H9 (cell line): Measurements from ENCODE around the gene NXPH4. TPM values are rescaled to one million over a fixed set of nuclear protein-coding genes. Genes with fewer than 3 reads are reported as not detected.

Experiments used
- DNase-seq: peaks from one replicate; pipeline ENCODE4 v3.0.0-alpha.2; 2017
- H2AFZ ChIP-seq: one replicate; pipeline ENCODE4 v1.6.1; 2013; ENCODE audit warnings: mild to moderate bottlenecking, low read length, control low read depth, moderate library complexity
- H2AK5ac ChIP-seq: 2 replicates; pipeline ENCODE4 v1.6.1; 2013; ENCODE audit warnings: low read length, control low read depth, mixed read lengths; ENCODE audit not compliant: insufficient read length
- H2BK120ac ChIP-seq: one replicate; pipeline ENCODE4 v1.6.1; 2013; ENCODE audit warnings: low read depth, mild to moderate bottlenecking, low read length, control low read depth, inconsistent platforms; ENCODE audit not compliant: poor library complexity, severe bottlenecking
- H2BK12ac ChIP-seq: 2 replicates; pipeline ENCODE4 v1.6.1; 2013; ENCODE audit warnings: low read length, control low read depth, mixed read lengths, low read depth; ENCODE audit not compliant: insufficient read length
- H2BK15ac ChIP-seq: 2 replicates; pipeline ENCODE4 v1.6.1; 2013; ENCODE audit warnings: low read depth, low read length, control low read depth
- H2BK20ac ChIP-seq: one replicate; pipeline ENCODE4 v1.6.1; 2013; ENCODE audit warnings: low read depth, mild to moderate bottlenecking, low read length, control low read depth, inconsistent platforms; ENCODE audit not compliant: poor library complexity, severe bottlenecking
- H2BK5ac ChIP-seq: 2 replicates; pipeline ENCODE4 v1.6.1; 2013; ENCODE audit warnings: low read length, control low read depth, mixed read lengths; ENCODE audit not compliant: insufficient read length
- H3K14ac ChIP-seq: 2 replicates; pipeline ENCODE4 v1.6.1; 2013; ENCODE audit warnings: low read length, control low read depth; ENCODE audit not compliant: insufficient read depth
- H3K18ac ChIP-seq: 2 replicates; pipeline ENCODE4 v1.6.1; 2013; ENCODE audit warnings: low read depth, mild to moderate bottlenecking, mixed read lengths, low read length, control low read depth; ENCODE audit not compliant: insufficient read length
- H3K23ac ChIP-seq: 2 replicates; pipeline ENCODE4 v1.6.1; 2013; ENCODE audit warnings: low read length, control low read depth, mixed read lengths, low read depth; ENCODE audit not compliant: insufficient read length
- H3K23me2 ChIP-seq: 2 replicates; pipeline ENCODE4 v1.6.1; 2013; ENCODE audit warnings: low read depth, mild to moderate bottlenecking, mixed read lengths, low read length, control low read depth; ENCODE audit not compliant: insufficient read length, poor library complexity, severe bottlenecking
- H3K27ac ChIP-seq: 2 replicates; pipeline ENCODE4 v1.5.1; 2013; ENCODE audit warnings: low read length, control low read depth, mixed read lengths, low read depth; ENCODE audit not compliant: insufficient read length
- H3K27me3 ChIP-seq: 2 replicates; pipeline ENCODE4 v1.6.1; 2013; ENCODE audit warnings: low read length, control low read depth, inconsistent platforms; ENCODE audit not compliant: insufficient read depth
- H3K4ac ChIP-seq: 2 replicates; pipeline ENCODE4 v1.6.1; 2013; ENCODE audit warnings: low read depth, mild to moderate bottlenecking, control low read depth, inconsistent platforms, low read length, moderate library complexity
- H3K4me1 ChIP-seq: 2 replicates; pipeline ENCODE4 v1.6.1; 2013; ENCODE audit warnings: low read length, control low read depth, inconsistent platforms; ENCODE audit not compliant: insufficient read depth
- H3K4me2 ChIP-seq: 2 replicates; pipeline ENCODE4 v1.6.1; 2013; ENCODE audit warnings: low read length, control low read depth, mixed read lengths; ENCODE audit not compliant: insufficient read length, insufficient read depth
- H3K56ac ChIP-seq: 2 replicates; pipeline ENCODE4 v1.6.1; 2013; ENCODE audit warnings: low read depth, mild to moderate bottlenecking, mixed read lengths, low read length, control low read depth; ENCODE audit not compliant: insufficient read length
- H3K79me1 ChIP-seq: 2 replicates; pipeline ENCODE4 v1.6.1; 2013; ENCODE audit warnings: low read depth, mild to moderate bottlenecking, moderate library complexity, low read length, control low read depth, inconsistent platforms; ENCODE audit not compliant: insufficient read depth, poor library complexity, severe bottlenecking
- H3K79me2 ChIP-seq: 2 replicates; pipeline ENCODE4 v1.6.1; 2013; ENCODE audit warnings: low read length, control low read depth, inconsistent platforms; ENCODE audit not compliant: insufficient read depth
- H3K9ac ChIP-seq: 2 replicates; pipeline ENCODE4 v1.6.1; 2013; ENCODE audit warnings: low read length, control low read depth, mixed read lengths; ENCODE audit not compliant: insufficient read length; ENCODE audit errors: extremely low read depth
- H3K9me3 ChIP-seq: one replicate; pipeline ENCODE4 v1.6.1; 2013; ENCODE audit warnings: low read depth, low read length, inconsistent platforms; ENCODE audit not compliant: control insufficient read depth
- H3T11ph ChIP-seq: one replicate; pipeline ENCODE4 v1.6.1; 2013; ENCODE audit warnings: mild to moderate bottlenecking, low read length, control low read depth, inconsistent platforms
- H4K20me1 ChIP-seq: one replicate; pipeline ENCODE4 v1.6.1; 2013; ENCODE audit not compliant: control insufficient read depth, insufficient read length, insufficient read depth
- H4K5ac ChIP-seq: 2 replicates; pipeline ENCODE4 v1.6.1; 2013; ENCODE audit warnings: low read depth, mild to moderate bottlenecking, mixed read lengths, low read length, control low read depth; ENCODE audit not compliant: insufficient read length
- H4K8ac ChIP-seq: replicated peaks from 2 replicates; pipeline ENCODE4 v1.6.1; 2013; ENCODE audit warnings: low read length, control low read depth, mixed read lengths, low read depth; ENCODE audit not compliant: insufficient read length
- H4K91ac ChIP-seq: 2 replicates; pipeline ENCODE4 v1.6.1; 2013; ENCODE audit warnings: low read depth, mild to moderate bottlenecking, moderate library complexity, mixed read lengths, low read length, control low read depth; ENCODE audit not compliant: insufficient read length
- H3K27ac Mint-ChIP-seq, 3 experiments: 2 replicates in 2 of 3; 3 replicates in 1 of 3; pipeline ENCODE4 v1.8.0; 2020 to 2021; ENCODE audit warnings: mixed read lengths in 3 of 3, mild to moderate bottlenecking in 1 of 3, moderate library complexity in 1 of 3
- H3K27me3 Mint-ChIP-seq: 2 replicates; pipeline ENCODE4 v1.8.0; 2021; ENCODE audit warnings: low read depth, mild to moderate bottlenecking, moderate library complexity, mixed read lengths
- H3K36me3 Mint-ChIP-seq, 3 experiments: 2 replicates in 2 of 3; 3 replicates in 1 of 3; pipeline ENCODE4 v1.8.0; 2020 to 2021; ENCODE audit warnings: low read depth in 3 of 3, mixed read lengths in 3 of 3; ENCODE audit not compliant: insufficient read depth in 1 of 3
- H3K4me1 Mint-ChIP-seq, 2 experiments: 2 replicates each; pipeline ENCODE4 v1.8.0; 2020; ENCODE audit warnings: mixed read lengths in 2 of 2
- H3K4me3 Mint-ChIP-seq, 2 experiments: 2 replicates in 1 of 2; 3 replicates in 1 of 2; pipeline ENCODE4 v1.8.0; 2020 to 2021; ENCODE audit warnings: mild to moderate bottlenecking in 2 of 2, mixed read lengths in 2 of 2, moderate library complexity in 1 of 2
- H3K9me3 Mint-ChIP-seq, 2 experiments: 2 replicates in 1 of 2; 3 replicates in 1 of 2; pipeline ENCODE4 v1.8.0; 2020; ENCODE audit warnings: mild to moderate bottlenecking in 2 of 2, mixed read lengths in 2 of 2, moderate library complexity in 1 of 2
- CTCF ChIP-seq: fragments of 200-600 bp; sonication (generic); conservative IDR thresholded peaks from 3 replicates; pipeline ENCODE4 v1.8.0; 2021; ENCODE audit warnings: antibody characterized with exemption, mild to moderate bottlenecking
- WGBS: extraction: QIAGEN DNeasy Blood & Tissue Kit; methylation state at CpG from one replicate; pipeline ENCODE4 v1.1.7; 2013; ENCODE audit warnings: missing lambda C conversion rate, low lambda C conversion rate, mixed read lengths; ENCODE audit not compliant: insufficient read length; ENCODE audit errors: extremely low coverage; 5-methylcytosine and 5-hydroxymethylcytosine counted together
- total RNA-seq: library from RNA; stranded (reverse); gene quantifications from 2 replicates; pipeline ENCODE4 v1.2.1, GENCODE V29; 2021

Gene NXPH4
- total RNA-seq, 1 experiment from 2014 or later, result 2.1 TPM

GRCh38 chr12:57194253-57194652 lies 22.3 kb upstream of the NXPH4 start:
- Histone ChIP-seq H4K20me1 (no peaks in the 10 kb centered on the region), H3K27ac (no peak overlapping the region), H4K5ac (no peak overlapping the region), H2BK20ac (no peak overlapping the region), H3K79me1 (no peaks in the 10 kb centered on the region), H3K56ac (no peak overlapping the region), H2AFZ (no peak overlapping the region), H3K4ac (no peak overlapping the region), H3K27me3 (no peaks in the 10 kb centered on the region), H4K91ac (no peak overlapping the region), H3K14ac (no peak overlapping the region), H2BK120ac (no peak overlapping the region), H2BK15ac (no peak overlapping the region), H3K4me1 (no peaks in the 10 kb centered on the region), H3K9me3 (no peaks in the 10 kb centered on the region), H3K23me2 (no peaks in the 10 kb centered on the region), H3K18ac (no peak overlapping the region), H2BK5ac (no peak overlapping the region), H2AK5ac (no peak overlapping the region), H2BK12ac (no peak overlapping the region), H3K23ac (no peak overlapping the region), H4K8ac (no peak overlapping the region), H3K79me2 (no peaks in the 10 kb centered on the region), H3K4me2 (no peak overlapping the region), H3K9ac (no peak overlapping the region), H3T11ph (no peak overlapping the region)
- Mint-ChIP-seq H3K4me3 (no peak overlapping the region), H3K9me3 (no peaks in the 10 kb centered on the region; a peak in 1 of 5 replicates), H3K36me3 (peaks cover 61 to 98% (median 94%) of the 10 kb centered on the region in 3 experiments), H3K27me3 (no peaks in the 10 kb centered on the region; the same call in 1 of the 2 replicates), H3K4me1 (no peaks in the 10 kb centered on the region), H3K27ac (no peak overlapping the region)
- no peak for TF ChIP-seq CTCF
- DNase-seq, result no peak
- no CpG with 5 or more reads among the region's 18 CpGs for WGBS
